Peyer's patch (tissue), 4 donors: ENCODE data around the gene KATNA1.

Experiments used
- POLR2A ChIP-seq, 2 donors: fragments of 450-650 bp; IDR thresholded peaks; one replicate each; pipeline ENCODE4 v1.5.1; 2017; ENCODE audit warnings: antibody characterized with exemption in 2 of 2, mild to moderate bottlenecking in 2 of 2, moderate library complexity in 2 of 2
- TF ChIP-seq, protein P1 (sequence below), 6 experiments: fragments of 450-650 bp in 4 of 6; fragments of 200-600 bp in 2 of 6; sonication (generic) in 1 of 6; IDR thresholded peaks; one replicate each; pipeline ENCODE4 v1.5.1; 2017 to 2019; ENCODE audit warnings: antibody characterized with exemption in 6 of 6, mild to moderate bottlenecking in 3 of 6, moderate library complexity in 1 of 6

DNA sequence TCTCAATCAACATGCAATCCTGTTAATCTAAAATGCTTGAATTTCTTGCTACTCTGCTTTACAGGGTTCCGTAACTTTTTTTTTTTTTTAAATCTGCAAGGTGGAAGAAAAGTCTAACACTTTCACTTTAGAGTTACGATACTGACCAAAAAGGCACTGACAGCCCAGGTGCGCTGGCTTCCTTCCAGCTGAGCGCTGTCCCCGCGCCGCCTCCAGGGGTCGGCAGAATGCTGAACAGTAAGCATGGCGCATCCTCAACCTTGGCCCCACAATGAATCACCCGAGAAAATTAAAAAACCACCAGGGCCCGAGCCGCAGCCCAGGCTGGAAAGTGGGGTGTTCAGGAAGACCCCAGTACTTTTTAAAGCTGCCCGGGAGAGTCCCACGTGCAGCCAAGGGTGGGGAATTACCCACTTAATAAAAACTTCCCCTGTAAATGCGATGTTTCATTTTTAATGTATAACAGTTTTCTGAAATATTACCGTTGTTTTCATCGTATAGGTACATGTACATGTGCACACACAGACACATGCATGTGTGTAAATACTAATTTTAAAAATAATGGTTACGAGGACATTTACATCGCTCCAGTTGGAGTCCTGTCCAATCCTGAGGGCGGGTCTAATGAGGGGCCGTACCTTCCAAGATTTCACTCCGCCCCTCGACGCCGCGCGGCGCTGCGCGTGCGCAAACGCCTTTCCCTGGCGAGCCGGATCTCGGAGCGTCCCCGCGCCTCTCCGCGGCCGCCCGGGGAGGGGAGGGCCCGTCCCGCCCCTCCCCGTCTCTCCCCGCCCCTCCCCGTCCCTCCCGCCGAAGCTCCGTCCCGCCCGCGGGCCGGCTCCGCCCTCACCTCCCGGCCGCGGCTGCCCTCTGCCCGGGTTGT is 82.7 kb downstream of the KATNA1 start, which contains the start of gene GINM1:
- TF ChIP-seq, protein P1, sequence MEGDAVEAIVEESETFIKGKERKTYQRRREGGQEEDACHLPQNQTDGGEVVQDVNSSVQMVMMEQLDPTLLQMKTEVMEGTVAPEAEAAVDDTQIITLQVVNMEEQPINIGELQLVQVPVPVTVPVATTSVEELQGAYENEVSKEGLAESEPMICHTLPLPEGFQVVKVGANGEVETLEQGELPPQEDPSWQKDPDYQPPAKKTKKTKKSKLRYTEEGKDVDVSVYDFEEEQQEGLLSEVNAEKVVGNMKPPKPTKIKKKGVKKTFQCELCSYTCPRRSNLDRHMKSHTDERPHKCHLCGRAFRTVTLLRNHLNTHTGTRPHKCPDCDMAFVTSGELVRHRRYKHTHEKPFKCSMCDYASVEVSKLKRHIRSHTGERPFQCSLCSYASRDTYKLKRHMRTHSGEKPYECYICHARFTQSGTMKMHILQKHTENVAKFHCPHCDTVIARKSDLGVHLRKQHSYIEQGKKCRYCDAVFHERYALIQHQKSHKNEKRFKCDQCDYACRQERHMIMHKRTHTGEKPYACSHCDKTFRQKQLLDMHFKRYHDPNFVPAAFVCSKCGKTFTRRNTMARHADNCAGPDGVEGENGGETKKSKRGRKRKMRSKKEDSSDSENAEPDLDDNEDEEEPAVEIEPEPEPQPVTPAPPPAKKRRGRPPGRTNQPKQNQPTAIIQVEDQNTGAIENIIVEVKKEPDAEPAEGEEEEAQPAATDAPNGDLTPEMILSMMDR (IDR thresholded peaks at IDR 0.05) = peak; percentile 50 to 66 (median 60)
- TF ChIP-seq POLR2A (IDR thresholded peaks at IDR 0.05) = no peak
